Panc1 (cell line): ENCODE data around the gene M6PR. TPM values are rescaled to one million over a fixed set of nuclear protein-coding genes. Genes with fewer than 3 reads are reported as not detected.

Experiments used
- ATAC-seq: fragments of 200-7000 bp; cut with Tn5 transposase; 2 replicates; pipeline ENCODE4 v1.9.1; 2020; ENCODE audit warnings: mild to moderate bottlenecking, moderate library complexity
- BruUV-seq: library from RNA; stranded (reverse); fragments of 400-500 nt; replicated peaks from 2 replicates; lab custom pipeline; 2021; lab: Mats Ljungman, UMichigan
- CTCF ChIA-PET: fragments of 300-600 bp; sonication (Branson Sonifier 250); formaldehyde crosslinking; loops from one replicate; lab custom pipeline; 2022; ENCODE audit warnings: antibody characterized with exemption; lab: Charles Lee
- POLR2A ChIA-PET: fragments of 300-600 bp; sonication (Branson Sonifier 250); formaldehyde crosslinking; loops from one replicate; lab custom pipeline; 2022; ENCODE audit warnings: antibody characterized with exemption; lab: Charles Lee
- DNase-seq: peaks from one replicate; pipeline ENCODE4 v3.0.0-alpha.2; 2010; ENCODE audit warnings: low read depth, low spot score
- H3K27ac ChIP-seq: 2 replicates; pipeline ENCODE4 v1.5.1; 2011; ENCODE audit warnings: mild to moderate bottlenecking, low read length, inconsistent platforms
- H3K27me3 ChIP-seq: fragments of 200-500 bp; sonication (Bioruptor generic); 2 replicates; pipeline ENCODE4 v1.6.0; 2014; ENCODE audit warnings: low read length, inconsistent platforms; ENCODE audit not compliant: control insufficient read depth, insufficient read depth
- H3K36me3 ChIP-seq: fragments of 200-500 bp; sonication (Bioruptor generic); 2 replicates; pipeline ENCODE4 v1.5.1; 2014; ENCODE audit warnings: inconsistent platforms, mild to moderate bottlenecking, low read length, moderate library complexity; ENCODE audit not compliant: control insufficient read depth, insufficient read depth
- H3K4me1 ChIP-seq: 2 replicates; pipeline ENCODE4 v1.5.1; 2011; ENCODE audit warnings: inconsistent platforms, mild to moderate bottlenecking, low read length, moderate library complexity; ENCODE audit not compliant: control insufficient read depth, insufficient read depth
- H3K4me3 ChIP-seq, 2 experiments: 2 replicates each; pipeline ENCODE4 v1.5.1; 2011 to 2012; ENCODE audit warnings: low read depth in 2 of 2, low read length in 2 of 2, mild to moderate bottlenecking in 2 of 2, inconsistent platforms in 1 of 2, moderate library complexity in 1 of 2
- H3K9me3 ChIP-seq: fragments of 200-500 bp; sonication (Bioruptor generic); 2 replicates; pipeline ENCODE4 v1.5.1; 2014; ENCODE audit warnings: low read depth, mild to moderate bottlenecking, inconsistent platforms, low read length, moderate library complexity; ENCODE audit not compliant: control insufficient read depth, insufficient read depth
- CTCF ChIP-seq: fragments of 450-650 bp; IDR thresholded peaks from 2 replicates; pipeline ENCODE4 v1.5.1; 2017; ENCODE audit warnings: mild to moderate bottlenecking
- POLR2AphosphoS5 ChIP-seq: IDR thresholded peaks from 2 replicates; pipeline ENCODE4 v1.6.1; 2012; ENCODE audit warnings: mild to moderate bottlenecking, low read depth, low read length, moderate library complexity
- REST ChIP-seq, 2 experiments: IDR thresholded peaks; 2 replicates each; pipeline ENCODE4 v1.6.1; 2011 to 2012; ENCODE audit warnings: low read depth in 2 of 2, control low read depth in 1 of 2, low read length in 1 of 2, mild to moderate bottlenecking in 1 of 2, moderate library complexity in 1 of 2; ENCODE audit not compliant: insufficient read depth in 1 of 2
- SIN3A ChIP-seq: IDR thresholded peaks from 2 replicates; pipeline ENCODE4 v1.6.1; 2012; ENCODE audit warnings: low read depth, mild to moderate bottlenecking, low read length, moderate library complexity, borderline replicate concordance; ENCODE audit not compliant: insufficient read depth
- TCF7L2 ChIP-seq: IDR thresholded peaks from 2 replicates; pipeline ENCODE4 v1.6.1; 2011; ENCODE audit warnings: mild to moderate bottlenecking, low read depth, low read length, inconsistent platforms
- in situ Hi-C: cut with HindIII; loops from 2 replicates; pipeline ENCODE4 v1.10.0; 2016; ENCODE audit warnings: low sequenced_read_pairs, low pct_unique_long_range_greater_than_20kb
- intact Hi-C: fragments of 100-400 bp; cut with micrococcal nuclease; formaldehyde crosslinking; loops from one replicate; pipeline ENCODE4 v1.10.0; 2022; ENCODE audit not compliant: unreplicated experiment
- total RNA-seq: library from RNA; stranded (reverse); gene quantifications from one replicate; pipeline ENCODE4 v1.2.1, GENCODE V29; 2021; ENCODE audit not compliant: unreplicated experiment

M6PR gene
- total RNA-seq, 1 experiment from 2014 or later = 161 TPM

- DNase-seq (no peak), ATAC-seq (no peak)
- ChIA-PET POLR2A (no interaction called here), CTCF (no interaction called here)
- Histone ChIP-seq H3K27ac (no peak overlapping the region), H3K4me1 (no peaks in the 10 kb centered on the region), H3K4me3 (no peak overlapping the region), H3K36me3 (no peaks in the 10 kb centered on the region), H3K27me3 (no peaks in the 10 kb centered on the region), H3K9me3 (no peaks in the 10 kb centered on the region)
- intact Hi-C loops = no loop called here
- TF ChIP-seq REST (IDR thresholded peaks at IDR 0.05; ENCODE audit: insufficient read depth in 1 of 2, low read depth in 2 of 2, low read length in 1 of 2) (no peak), SIN3A (no peak), POLR2AphosphoS5 (no peak), CTCF (no peak), TCF7L2 (no peak)
- BruUV-seq = no TSS peak
- in situ Hi-C loops = no loop called here
Observed at GRCh38 chr12:8905546-8905945, 43.9 kb downstream of the M6PR start.

- no peaks in the 10 kb centered on the region for H3K9me3 ChIP-seq
- no peaks in the 10 kb centered on the region for H3K27me3 ChIP-seq
- no peaks in the 10 kb centered on the region for H3K4me1 ChIP-seq
- in situ Hi-C loops (no loop called here), intact Hi-C loops (no loop called here)
- no peak overlapping the region for H3K27ac ChIP-seq
- H3K4me3 ChIP-seq = no peak overlapping the region
- ChIA-PET POLR2A (no interaction called here), CTCF (no interaction called here)
- no peak for TF ChIP-seq SIN3A
- TF ChIP-seq TCF7L2 = no peak
- no peak for TF ChIP-seq CTCF
- TF ChIP-seq POLR2AphosphoS5 = no peak
- H3K36me3 ChIP-seq = no peaks in the 10 kb centered on the region
- DNase-seq (no peak), ATAC-seq (no peak)
- no TSS peak for BruUV-seq
Observed at GRCh38 chr12:8904665-8905064, 44.8 kb downstream of the M6PR start.
